SK-N-SH treated with all-trans-retinoic acid at 6 μM for 48 hours (cell line): Measurements from ENCODE around the gene CBFA2T3.

Experiments
- CREB5 ChIP-seq: fragments of 250-450 bp; sonication (Bioruptor Pico); IDR thresholded peaks from 2 replicates; pipeline ENCODE4 v1.5.1; 2020; ENCODE audit warnings: low read depth, mild to moderate bottlenecking, moderate library complexity
- ESRRG ChIP-seq: fragments of 250-450 bp; sonication (Bioruptor Pico); IDR thresholded peaks from 2 replicates; pipeline ENCODE4 v1.6.1; 2021; ENCODE audit warnings: mild to moderate bottlenecking
- GLIS3 ChIP-seq: fragments of 250-450 bp; sonication (Bioruptor Pico); IDR thresholded peaks from 2 replicates; pipeline ENCODE4 v1.5.0; 2020; ENCODE audit warnings: mild to moderate bottlenecking, moderate library complexity
- OSR1 ChIP-seq: fragments of 250-450 bp; sonication (Bioruptor Pico); IDR thresholded peaks from 2 replicates; pipeline ENCODE4 v1.8.0; 2022; ENCODE audit warnings: moderate library complexity, mild to moderate bottlenecking, inconsistent platforms
- PATZ1 ChIP-seq: fragments of 250-450 bp; sonication (Bioruptor Pico); IDR thresholded peaks from 2 replicates; pipeline ENCODE4 v1.8.0; 2020; ENCODE audit warnings: mild to moderate bottlenecking, moderate library complexity, borderline replicate concordance
- POU6F1 ChIP-seq: fragments of 250-450 bp; sonication (Bioruptor Pico); IDR thresholded peaks from 2 replicates; pipeline ENCODE4 v1.8.0; 2021; ENCODE audit warnings: low read depth, mild to moderate bottlenecking, moderate library complexity, borderline replicate concordance
- RARB ChIP-seq: fragments of 250-450 bp; sonication (Bioruptor Pico); IDR thresholded peaks from 2 replicates; pipeline ENCODE4 v1.8.0; 2021; ENCODE audit warnings: mild to moderate bottlenecking, moderate library complexity
- SNAI2 ChIP-seq: fragments of 250-450 bp; sonication (Bioruptor Pico); IDR thresholded peaks from 2 replicates; pipeline ENCODE4 v1.5.0; 2020; ENCODE audit warnings: mild to moderate bottlenecking, moderate library complexity
- TCF4 ChIP-seq: fragments of 250-450 bp; sonication (Bioruptor Pico); IDR thresholded peaks from 2 replicates; pipeline ENCODE4 v1.8.0; 2021; ENCODE audit warnings: mild to moderate bottlenecking, moderate library complexity, borderline replicate concordance
- ZFP3 ChIP-seq: fragments of 250-450 bp; sonication (Bioruptor Pico); IDR thresholded peaks from 2 replicates; pipeline ENCODE4 v1.5.0; 2020; ENCODE audit warnings: mild to moderate bottlenecking, moderate library complexity
- ZFP30 ChIP-seq: fragments of 450-650 bp; formaldehyde crosslinking; IDR thresholded peaks from 2 replicates; pipeline ENCODE4 v1.5.0; 2022; ENCODE audit warnings: mild to moderate bottlenecking, moderate library complexity

- TF ChIP-seq GLIS3 (no peak), ZFP30 (CRISPR knock-in tag) (no peak), POU6F1 (CRISPR knock-in tag) (no peak), PATZ1 (CRISPR knock-in tag) (no peak), RARB (CRISPR knock-in tag) (no peak), ESRRG (CRISPR knock-in tag) (no peak), OSR1 (CRISPR knock-in tag) (no peak), CREB5 (CRISPR knock-in tag) (no peak), ZFP3 (no peak), TCF4 (CRISPR knock-in tag) (no peak), SNAI2 (CRISPR knock-in tag) (no peak)
Observed at GRCh38 chr16:88885693-88886280, 91.2 kb downstream of the CBFA2T3 start.
